Measurements from ENCODE around the gene KLHL2.
"Not testable (repeated sequence)": the region's sequence is repeated elsewhere in the genome, so short reads cannot be mapped to it uniquely, and the experiment has no call there.

The KLHL2 gene

DNA sequence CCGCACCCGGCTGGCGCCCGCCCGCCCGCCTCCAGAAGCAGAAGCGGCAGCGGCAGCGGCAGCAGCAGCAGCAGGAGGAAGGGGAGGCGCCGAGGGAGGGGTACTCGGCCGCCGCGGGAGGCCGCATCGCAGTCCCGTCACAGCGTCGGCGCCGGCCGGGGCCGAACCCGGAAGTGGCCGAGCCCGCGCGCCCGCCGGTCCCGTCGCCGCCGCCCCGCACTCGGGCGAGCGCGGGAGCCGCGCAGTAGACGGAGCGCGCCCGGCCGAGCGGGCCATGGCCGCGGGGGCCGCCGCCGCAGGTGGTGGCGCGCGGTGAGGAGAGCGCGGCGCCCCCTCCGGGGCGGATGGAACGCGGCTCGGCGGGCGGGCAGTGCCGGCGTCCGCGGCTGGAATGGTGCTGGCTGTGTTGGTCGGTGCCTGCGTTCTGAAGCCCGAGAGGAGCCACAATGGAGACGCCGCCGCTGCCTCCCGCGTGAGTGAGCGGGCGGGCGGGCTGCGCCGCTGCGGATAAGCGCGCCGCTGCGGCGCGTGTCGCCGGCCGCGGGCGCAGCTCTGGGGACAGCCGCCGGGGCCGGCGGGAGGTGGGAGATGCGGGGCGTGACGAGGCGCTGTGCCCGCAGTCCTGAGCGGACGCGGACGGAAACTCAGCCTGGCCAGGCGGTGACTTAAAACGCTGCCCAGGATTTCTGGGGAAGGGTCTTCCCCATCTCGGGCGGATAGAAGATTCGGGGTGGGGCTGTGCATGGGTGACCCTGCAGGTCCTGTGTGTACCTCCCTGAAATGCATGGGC lies at the start of gene KLHL2:
TSS of gene KLHL2 (plus strand) at position 131 of the 790 bp plus-strand sequence. CDS start at position 447, 316 bp downstream.
- peak within 1 kb of the TSS; percentile 84 for H3K4me3 ChIP-seq (ENCODE audit: control insufficient read depth, low read depth, low read length)
- TF ChIP-seq, protein P1, sequence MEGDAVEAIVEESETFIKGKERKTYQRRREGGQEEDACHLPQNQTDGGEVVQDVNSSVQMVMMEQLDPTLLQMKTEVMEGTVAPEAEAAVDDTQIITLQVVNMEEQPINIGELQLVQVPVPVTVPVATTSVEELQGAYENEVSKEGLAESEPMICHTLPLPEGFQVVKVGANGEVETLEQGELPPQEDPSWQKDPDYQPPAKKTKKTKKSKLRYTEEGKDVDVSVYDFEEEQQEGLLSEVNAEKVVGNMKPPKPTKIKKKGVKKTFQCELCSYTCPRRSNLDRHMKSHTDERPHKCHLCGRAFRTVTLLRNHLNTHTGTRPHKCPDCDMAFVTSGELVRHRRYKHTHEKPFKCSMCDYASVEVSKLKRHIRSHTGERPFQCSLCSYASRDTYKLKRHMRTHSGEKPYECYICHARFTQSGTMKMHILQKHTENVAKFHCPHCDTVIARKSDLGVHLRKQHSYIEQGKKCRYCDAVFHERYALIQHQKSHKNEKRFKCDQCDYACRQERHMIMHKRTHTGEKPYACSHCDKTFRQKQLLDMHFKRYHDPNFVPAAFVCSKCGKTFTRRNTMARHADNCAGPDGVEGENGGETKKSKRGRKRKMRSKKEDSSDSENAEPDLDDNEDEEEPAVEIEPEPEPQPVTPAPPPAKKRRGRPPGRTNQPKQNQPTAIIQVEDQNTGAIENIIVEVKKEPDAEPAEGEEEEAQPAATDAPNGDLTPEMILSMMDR (conservative IDR thresholded peaks at IDR 0.05; ENCODE audit: control insufficient read depth, insufficient read depth, low read depth, low read length) = no peak
- peak; percentile 59 for DNase-seq (ENCODE audit: low read depth)

DNA sequence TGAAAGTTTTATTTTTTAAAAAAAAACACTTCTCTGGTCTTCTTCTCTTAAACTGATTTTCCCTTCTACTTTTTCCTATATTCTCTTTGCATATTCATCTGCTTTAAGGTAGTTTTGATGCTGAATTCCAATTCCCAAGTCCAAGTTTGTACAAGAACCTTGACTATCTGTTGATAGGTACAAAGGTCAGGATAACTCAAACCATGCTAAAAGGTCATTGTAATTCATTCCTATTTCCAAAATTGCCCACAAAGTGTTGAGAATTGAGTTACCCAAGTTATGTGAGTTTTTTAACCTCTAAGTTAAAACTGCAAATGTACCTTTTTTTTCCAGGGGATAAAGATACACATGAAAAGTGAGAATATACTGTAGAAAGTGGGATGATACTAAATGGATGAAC lies 48.6 kb upstream of the KLHL2 start:
- no peak overlapping the region for H3K4me3 ChIP-seq (ENCODE audit: control insufficient read depth, low read depth, low read length)
- DNase-seq (ENCODE audit: low read depth) = no peak
- TF ChIP-seq, protein P1 (conservative IDR thresholded peaks at IDR 0.05; ENCODE audit: control insufficient read depth, insufficient read depth, low read depth, low read length) = no peak

GRCh38 chr4:165164257-165164656 lies 43.1 kb upstream of the KLHL2 start:
- TF ChIP-seq, protein P1 (conservative IDR thresholded peaks at IDR 0.05; ENCODE audit: control insufficient read depth, insufficient read depth, low read depth, low read length) = no peak
- no peak for DNase-seq (ENCODE audit: low read depth)
- H3K4me3 ChIP-seq (ENCODE audit: control insufficient read depth, low read depth, low read length) = no peak overlapping the region

DNA sequence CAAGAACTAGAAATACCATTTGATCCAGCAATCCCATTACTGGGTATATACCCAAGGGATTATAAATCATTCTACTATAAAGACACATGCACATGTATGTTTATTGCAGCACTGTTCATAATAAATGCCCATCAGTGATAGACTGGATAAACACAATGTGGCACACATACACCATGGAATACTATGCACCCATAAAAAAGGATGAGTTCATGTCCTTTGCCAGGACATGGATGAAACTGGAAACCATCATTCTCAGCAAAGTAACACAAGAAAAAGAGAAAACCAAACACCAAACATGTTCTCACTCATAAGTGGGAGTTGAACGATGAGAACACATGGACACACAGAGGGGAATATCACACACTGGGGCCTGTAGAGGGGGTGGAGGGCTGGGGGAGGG lies 40.5 kb upstream of the KLHL2 start:
- not testable (repeated sequence) for H3K4me3 ChIP-seq (ENCODE audit: control insufficient read depth, low read depth, low read length); DNase-seq (ENCODE audit: low read depth)

GRCh38 chr4:165167650-165168049 lies 39.7 kb upstream of the KLHL2 start:
- no peak overlapping the region for H3K4me3 ChIP-seq (ENCODE audit: control insufficient read depth, low read depth, low read length)
- DNase-seq (ENCODE audit: low read depth) = no peak
- TF ChIP-seq, protein P1 (conservative IDR thresholded peaks at IDR 0.05; ENCODE audit: control insufficient read depth, insufficient read depth, low read depth, low read length) = no peak

GRCh38 chr4:165170819-165171218 lies 36.5 kb upstream of the KLHL2 start:
- H3K4me3 ChIP-seq (ENCODE audit: control insufficient read depth, low read depth, low read length) = no peak overlapping the region
- TF ChIP-seq, protein P1 (conservative IDR thresholded peaks at IDR 0.05; ENCODE audit: control insufficient read depth, insufficient read depth, low read depth, low read length) = no peak
- no peak for DNase-seq (ENCODE audit: low read depth)

GRCh38 chr4:165175470-165175869 lies 31.9 kb upstream of the KLHL2 start:
- H3K4me3 ChIP-seq (ENCODE audit: control insufficient read depth, low read depth, low read length); DNase-seq (ENCODE audit: low read depth): not testable (repeated sequence)

- TF ChIP-seq, protein P1 (conservative IDR thresholded peaks at IDR 0.05; ENCODE audit: control insufficient read depth, insufficient read depth, low read depth, low read length) = no peak
- H3K4me3 ChIP-seq (ENCODE audit: control insufficient read depth, low read depth, low read length) = no peak overlapping the region
- no peak for DNase-seq (ENCODE audit: low read depth)
These were observed 31.5 kb upstream of the KLHL2 start for GRCh38 chr4:165175879-165176278.

Measured in fibroblast of mammary gland (primary cell).